HepG2 (cell line): Measurements from ENCODE around the gene ASB16. TPM values are rescaled to one million over a fixed set of nuclear protein-coding genes. Genes with fewer than 3 reads are reported as not detected.

Experiments
- ARNTL ChIP-seq: sonication (generic); formaldehyde crosslinking; IDR thresholded peaks from 2 replicates; pipeline ENCODE4 v1.4.0; 2020; ENCODE audit warnings: mild to moderate bottlenecking, missing genetic modification reagents
- CAMTA2 ChIP-seq: sonication (generic); formaldehyde crosslinking; IDR thresholded peaks from 2 replicates; pipeline ENCODE4 v1.4.0; 2020; ENCODE audit warnings: mild to moderate bottlenecking, missing genetic modification reagents, borderline replicate concordance
- EHMT2 ChIP-seq: fragments of 200-600 bp; sonication (generic); IDR thresholded peaks from 2 replicates; pipeline ENCODE4 v1.7.0; 2017; ENCODE audit warnings: antibody characterized with exemption, low read depth, low read length, borderline replicate concordance
- ELF4 ChIP-seq: sonication (generic); formaldehyde crosslinking; IDR thresholded peaks from 2 replicates; pipeline ENCODE4 v1.5.0; 2020; ENCODE audit warnings: missing genetic modification reagents, mild to moderate bottlenecking, moderate library complexity, borderline replicate concordance
- ERF ChIP-seq: IDR thresholded peaks from 2 replicates; pipeline ENCODE4 v1.6.1; 2018; ENCODE audit warnings: missing biosample characterization, missing genetic modification reagents
- HIVEP1 ChIP-seq: sonication (generic); formaldehyde crosslinking; IDR thresholded peaks from 2 replicates; pipeline ENCODE4 v1.4.0; 2020; ENCODE audit warnings: mild to moderate bottlenecking, missing genetic modification reagents
- KLF6 ChIP-seq: IDR thresholded peaks from 2 replicates; pipeline ENCODE4 v1.8.0; 2016; ENCODE audit warnings: missing biosample characterization, missing genetic modification reagents
- MXI1 ChIP-seq: IDR thresholded peaks from 3 replicates; pipeline ENCODE4 v1.6.1; 2012; ENCODE audit warnings: low read depth, low read length, inconsistent platforms, borderline replicate concordance
- NR2F1 ChIP-seq, 2 experiments: fragments of 450-650 bp in 1 of 2; formaldehyde crosslinking in 1 of 2; IDR thresholded peaks; 2 replicates each; pipeline versions ENCODE4 v1.5.0 to v1.6.1; 2016 to 2020; ENCODE audit warnings: mild to moderate bottlenecking in 1 of 2, missing compliant biosample characterization in 1 of 2, missing genetic modification reagents in 1 of 2, moderate library complexity in 1 of 2
- NR3C1 ChIP-seq: sonication (generic); formaldehyde crosslinking; IDR thresholded peaks from 2 replicates; pipeline ENCODE4 v1.4.0; 2020; ENCODE audit warnings: missing genetic modification reagents
- RORA ChIP-seq: sonication (generic); formaldehyde crosslinking; IDR thresholded peaks from 2 replicates; pipeline ENCODE4 v1.5.0; 2020; ENCODE audit warnings: mild to moderate bottlenecking, missing genetic modification reagents, moderate library complexity
- ZBTB3 ChIP-seq: sonication (generic); formaldehyde crosslinking; IDR thresholded peaks from 2 replicates; pipeline ENCODE4 v1.4.0; 2020; ENCODE audit warnings: low read depth, mild to moderate bottlenecking, moderate library complexity, missing genetic modification reagents, borderline replicate concordance
- ZBTB7B ChIP-seq: sonication (generic); formaldehyde crosslinking; IDR thresholded peaks from 2 replicates; pipeline ENCODE4 v1.4.0; 2020; ENCODE audit warnings: missing genetic modification reagents
- ZFP36L2 ChIP-seq: sonication (generic); formaldehyde crosslinking; IDR thresholded peaks from 2 replicates; pipeline ENCODE4 v1.4.0; 2020; ENCODE audit warnings: missing genetic modification reagents
- ZNF20 ChIP-seq: sonication (generic); formaldehyde crosslinking; IDR thresholded peaks from 2 replicates; pipeline ENCODE4 v1.4.0; 2020; ENCODE audit warnings: mild to moderate bottlenecking, moderate library complexity, missing genetic modification reagents
- ZNF274 ChIP-seq: sonication (generic); formaldehyde crosslinking; IDR thresholded peaks from 2 replicates; pipeline ENCODE4 v1.5.1; 2020; ENCODE audit warnings: mild to moderate bottlenecking, missing genetic modification reagents
- ZNF30 ChIP-seq: sonication (generic); formaldehyde crosslinking; IDR thresholded peaks from 2 replicates; pipeline ENCODE4 v1.5.0; 2020; ENCODE audit warnings: mild to moderate bottlenecking, missing genetic modification reagents
- ZNF382 ChIP-seq: sonication (generic); formaldehyde crosslinking; IDR thresholded peaks from 2 replicates; pipeline ENCODE4 v1.5.0; 2020; ENCODE audit warnings: missing genetic modification reagents, mild to moderate bottlenecking, borderline replicate concordance
- ZNF431 ChIP-seq: sonication (generic); formaldehyde crosslinking; IDR thresholded peaks from 2 replicates; pipeline ENCODE4 v1.9.0; 2022; ENCODE audit warnings: missing genetic modification reagents, low read depth, mild to moderate bottlenecking, borderline replicate concordance
- ZNF563 ChIP-seq: sonication (generic); formaldehyde crosslinking; IDR thresholded peaks from 2 replicates; pipeline ENCODE4 v1.8.0; 2022; ENCODE audit warnings: mild to moderate bottlenecking, moderate library complexity, missing genetic modification reagents
- ZNF749 ChIP-seq: sonication (generic); formaldehyde crosslinking; IDR thresholded peaks from 2 replicates; pipeline ENCODE4 v1.8.0; 2022; ENCODE audit warnings: mild to moderate bottlenecking, missing genetic modification reagents, moderate library complexity, borderline replicate concordance
- ZNF781 ChIP-seq: sonication (generic); formaldehyde crosslinking; IDR thresholded peaks from 2 replicates; pipeline ENCODE4 v1.5.1; 2020; ENCODE audit warnings: borderline replicate concordance, mild to moderate bottlenecking, missing genetic modification reagents; ENCODE audit errors: not compliant biosample characterization
- ZNF891 ChIP-seq: sonication (generic); formaldehyde crosslinking; IDR thresholded peaks from 2 replicates; pipeline ENCODE4 v1.5.0; 2020; ENCODE audit warnings: mild to moderate bottlenecking, missing genetic modification reagents
- polyA plus RNA-seq, 8 experiments: library from polyadenylated mRNA; depleted of rRNA in 3 of 8; stranded (reverse) in 7 of 8; unstranded in 1 of 8; fragments of >200 nt; fragmentation: Illumina TruSeq in 4 of 8; extraction: Trizol in 4 of 8; gene quantifications; 2 replicates each; pipeline versions ENCODE4 v1.2.1 to v1.2.3, GENCODE V29; 2011 to 2016; ENCODE audit warnings: low read depth in 4 of 8, missing spikeins in 1 of 8, mixed read lengths in 1 of 8; ENCODE audit not compliant: insufficient read depth in 1 of 8
- total RNA-seq, 5 experiments: library from RNA; depleted of rRNA; stranded (reverse); fragments of >200 nt; fragmentation: Illumina TruSeq; extraction: Trizol; gene quantifications; 2 replicates each; pipeline ENCODE4 v1.2.3, GENCODE V29; 2016; ENCODE audit warnings: low read depth in 1 of 5
- TF ChIP-seq, protein P1 (sequence below): sonication (generic); formaldehyde crosslinking; IDR thresholded peaks from 2 replicates; pipeline ENCODE4 v1.4.0; 2020; ENCODE audit warnings: missing genetic modification reagents
- TF ChIP-seq, protein P2 (sequence below): sonication (generic); formaldehyde crosslinking; IDR thresholded peaks from 2 replicates; pipeline ENCODE4 v1.8.1; 2023; ENCODE audit warnings: mild to moderate bottlenecking, missing genetic modification reagents, borderline replicate concordance
- TF ChIP-seq, protein P3 (sequence below): sonication (generic); formaldehyde crosslinking; conservative IDR thresholded peaks from 2 replicates; pipeline ENCODE4 v1.5.0; 2020; ENCODE audit warnings: missing genetic modification reagents
- TF ChIP-seq, protein P4 (sequence below): IDR thresholded peaks from 2 replicates; pipeline ENCODE4 v1.6.1; 2016; ENCODE audit warnings: missing compliant biosample characterization, missing genetic modification reagents, borderline replicate concordance
- TF ChIP-seq, protein P5 (sequence below): IDR thresholded peaks from 2 replicates; pipeline ENCODE4 v1.6.1; 2012; ENCODE audit warnings: inconsistent platforms

Gene ASB16
- total and polyA plus RNA-seq, 2 of the 13 experiments (the other 11 are each of a cell fraction or from before 2014, with no cell fraction given): 0.07 TPM; not detected in 1

DNA sequence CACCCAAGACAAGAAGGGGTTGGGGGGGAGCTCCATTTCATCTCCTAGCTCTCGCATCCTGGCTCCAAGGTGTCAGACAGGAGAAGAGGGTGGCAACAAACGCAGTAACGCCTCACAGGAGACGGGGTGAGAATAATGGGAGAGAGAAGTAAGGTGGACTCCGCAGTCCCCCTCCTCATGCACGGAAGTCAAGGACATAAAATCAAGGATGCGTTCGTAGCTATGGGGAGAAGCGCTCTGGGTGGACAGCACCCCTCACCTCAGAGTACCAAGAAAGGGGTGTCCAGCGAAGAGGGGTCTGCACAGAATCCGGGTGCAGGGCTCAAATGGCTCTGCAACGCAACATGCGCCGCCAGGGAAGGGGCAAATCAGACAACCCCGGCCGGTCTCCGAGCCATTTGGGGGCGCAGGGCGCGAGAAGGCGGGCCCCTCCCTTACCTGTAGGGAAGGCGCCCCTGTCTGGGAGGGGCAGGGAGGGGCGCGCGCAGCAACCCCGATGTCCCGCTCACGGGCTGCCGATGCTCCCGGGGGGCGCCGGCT, 47.6 kb upstream of the ASB16 start (continued):
- TF ChIP-seq CAMTA2 (CRISPR knock-in tag) (0 out of 2 replicates have a peak, but pooled peaks have one; percentile 38), ZNF891 (CRISPR knock-in tag) (no peak), ZNF20 (CRISPR knock-in tag) (no peak), ZNF563 (0 out of 2 replicates have a peak, but pooled peaks have one; percentile 60), ZNF382 (CRISPR knock-in tag) (no peak), ZNF431 (no peak), EHMT2 (no peak), MXI1 (no peak), RORA (CRISPR knock-in tag) (no peak), ELF4 (CRISPR knock-in tag) (no peak), ZNF781 (CRISPR knock-in tag) (no peak), HIVEP1 (CRISPR knock-in tag) (no peak), NR3C1 (CRISPR knock-in tag) (no peak), KLF6 (CRISPR knock-in tag) (no peak), ZNF749 (0 out of 2 replicates have a peak, but pooled peaks have one; percentile 30), NR2F1 (CRISPR knock-in tag; IDR thresholded peaks at IDR 0.05) (no peak), ZNF274 (CRISPR knock-in tag) (peak; percentile 33; the same call in 1 of the 2 replicates), ZNF30 (CRISPR knock-in tag) (no peak), ZBTB7B (peak; percentile 48; the same call in 1 of the 2 replicates), ZBTB3 (CRISPR knock-in tag) (no peak), ARNTL (CRISPR knock-in tag) (no peak), ZFP36L2 (no peak), ERF (no peak)
- TF ChIP-seq, protein P1, sequence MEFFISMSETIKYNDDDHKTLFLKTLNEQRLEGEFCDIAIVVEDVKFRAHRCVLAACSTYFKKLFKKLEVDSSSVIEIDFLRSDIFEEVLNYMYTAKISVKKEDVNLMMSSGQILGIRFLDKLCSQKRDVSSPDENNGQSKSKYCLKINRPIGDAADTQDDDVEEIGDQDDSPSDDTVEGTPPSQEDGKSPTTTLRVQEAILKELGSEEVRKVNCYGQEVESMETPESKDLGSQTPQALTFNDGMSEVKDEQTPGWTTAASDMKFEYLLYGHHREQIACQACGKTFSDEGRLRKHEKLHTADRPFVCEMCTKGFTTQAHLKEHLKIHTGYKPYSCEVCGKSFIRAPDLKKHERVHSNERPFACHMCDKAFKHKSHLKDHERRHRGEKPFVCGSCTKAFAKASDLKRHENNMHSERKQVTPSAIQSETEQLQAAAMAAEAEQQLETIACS (CRISPR knock-in tag): no peak
- TF ChIP-seq, protein P2, sequence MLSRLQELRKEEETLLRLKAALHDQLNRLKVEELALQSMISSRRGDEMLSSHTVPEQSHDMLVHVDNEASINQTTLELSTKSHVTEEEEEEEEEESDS: no peak
- TF ChIP-seq, protein P3, sequence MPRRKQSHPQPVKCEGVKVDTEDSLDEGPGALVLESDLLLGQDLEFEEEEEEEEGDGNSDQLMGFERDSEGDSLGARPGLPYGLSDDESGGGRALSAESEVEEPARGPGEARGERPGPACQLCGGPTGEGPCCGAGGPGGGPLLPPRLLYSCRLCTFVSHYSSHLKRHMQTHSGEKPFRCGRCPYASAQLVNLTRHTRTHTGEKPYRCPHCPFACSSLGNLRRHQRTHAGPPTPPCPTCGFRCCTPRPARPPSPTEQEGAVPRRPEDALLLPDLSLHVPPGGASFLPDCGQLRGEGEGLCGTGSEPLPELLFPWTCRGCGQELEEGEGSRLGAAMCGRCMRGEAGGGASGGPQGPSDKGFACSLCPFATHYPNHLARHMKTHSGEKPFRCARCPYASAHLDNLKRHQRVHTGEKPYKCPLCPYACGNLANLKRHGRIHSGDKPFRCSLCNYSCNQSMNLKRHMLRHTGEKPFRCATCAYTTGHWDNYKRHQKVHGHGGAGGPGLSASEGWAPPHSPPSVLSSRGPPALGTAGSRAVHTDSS: no peak
- TF ChIP-seq, protein P4, sequence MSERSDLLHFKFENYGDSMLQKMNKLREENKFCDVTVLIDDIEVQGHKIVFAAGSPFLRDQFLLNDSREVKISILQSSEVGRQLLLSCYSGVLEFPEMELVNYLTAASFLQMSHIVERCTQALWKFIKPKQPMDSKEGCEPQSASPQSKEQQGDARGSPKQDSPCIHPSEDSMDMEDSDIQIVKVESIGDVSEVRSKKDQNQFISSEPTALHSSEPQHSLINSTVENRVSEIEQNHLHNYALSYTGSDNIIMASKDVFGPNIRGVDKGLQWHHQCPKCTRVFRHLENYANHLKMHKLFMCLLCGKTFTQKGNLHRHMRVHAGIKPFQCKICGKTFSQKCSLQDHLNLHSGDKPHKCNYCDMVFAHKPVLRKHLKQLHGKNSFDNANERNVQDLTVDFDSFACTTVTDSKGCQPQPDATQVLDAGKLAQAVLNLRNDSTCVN (CRISPR knock-in tag): no peak
- TF ChIP-seq, protein P5, sequence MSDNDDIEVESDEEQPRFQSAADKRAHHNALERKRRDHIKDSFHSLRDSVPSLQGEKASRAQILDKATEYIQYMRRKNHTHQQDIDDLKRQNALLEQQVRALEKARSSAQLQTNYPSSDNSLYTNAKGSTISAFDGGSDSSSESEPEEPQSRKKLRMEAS: no peak
